Body of pancreas (tissue), 4 donors: Measurements from ENCODE around the gene ZNF423. TPM values are rescaled to one million over a fixed set of nuclear protein-coding genes. Genes with fewer than 3 reads are reported as not detected.

Source experiments
- ATAC-seq: fragments of 150-250 bp; one replicate; pipeline ENCODE4 v1.9.1; 2016
- DNase-seq, 4 donors: peaks; one replicate each; pipeline ENCODE4 v3.0.0-alpha.2; 2019
- H3K27ac ChIP-seq, 4 donors: fragments of 200-600 bp; sonication (generic); 1 replicate in 3 of 4; 2 replicates in 1 of 4; pipeline versions ENCODE4 v1.5.1 to v1.6.1; 2016 to 2019; ENCODE audit warnings: mild to moderate bottlenecking in 1 of 4, mixed read lengths in 1 of 4, moderate library complexity in 1 of 4
- H3K27me3 ChIP-seq, 2 donors: fragments of 200-600 bp; sonication (generic); one replicate each; pipeline ENCODE4 v1.6.0; 2016; ENCODE audit warnings: mild to moderate bottlenecking in 1 of 2
- H3K36me3 ChIP-seq, 2 donors: fragments of 200-600 bp; sonication (generic); replicated peaks in 1 of 2; 2 replicates each; pipeline ENCODE4 v1.5.1; 2016; ENCODE audit warnings: low read depth in 2 of 2; ENCODE audit not compliant: insufficient read depth in 1 of 2
- H3K4me1 ChIP-seq: fragments of 200-600 bp; sonication (generic); one replicate; pipeline ENCODE4 v1.6.0; 2016
- H3K4me3 ChIP-seq, 2 donors: fragments of 200-600 bp; sonication (generic); 1 replicate in 1 of 2; 2 replicates in 1 of 2; pipeline ENCODE4 v1.5.1; 2016 to 2019
- H3K9me3 ChIP-seq, 3 donors: fragments of 200-600 bp; sonication (generic); 1 replicate in 2 of 3; 2 replicates in 1 of 3; pipeline ENCODE4 v1.5.1; 2016
- POLR2A ChIP-seq, 3 donors: fragments of 450-650 bp; IDR thresholded peaks; one replicate each; pipeline ENCODE4 v1.6.1; 2016; ENCODE audit warnings: antibody characterized with exemption in 3 of 3, mild to moderate bottlenecking in 2 of 3
- WGBS, 2 donors: methylation state at CpG; one replicate each; pipeline ENCODE4 v1.1.5; 2017; 5-methylcytosine and 5-hydroxymethylcytosine counted together
- intact Hi-C: fragments of 100-400 bp; cut with DNase I; formaldehyde crosslinking; loops from one replicate; pipeline ENCODE4 v1.15.1; 2023
- total RNA-seq, 2 donors: library from RNA; depleted of rRNA; stranded (reverse); fragments of >200 nt; gene quantifications; one replicate each; pipeline ENCODE4 v1.1.0, GENCODE V29; 2016
- TF ChIP-seq, protein P1 (sequence below), 7 experiments: fragments of 450-650 bp in 4 of 7; fragments of 200-600 bp in 3 of 7; sonication (generic) in 3 of 7; IDR thresholded peaks; one replicate each; pipeline ENCODE4 v1.5.1; 2016 to 2019; ENCODE audit warnings: antibody characterized with exemption in 7 of 7

The ZNF423 gene
- total RNA-seq, 2 donors from 2014 or later: 4.2 to 9.2 TPM

DNA sequence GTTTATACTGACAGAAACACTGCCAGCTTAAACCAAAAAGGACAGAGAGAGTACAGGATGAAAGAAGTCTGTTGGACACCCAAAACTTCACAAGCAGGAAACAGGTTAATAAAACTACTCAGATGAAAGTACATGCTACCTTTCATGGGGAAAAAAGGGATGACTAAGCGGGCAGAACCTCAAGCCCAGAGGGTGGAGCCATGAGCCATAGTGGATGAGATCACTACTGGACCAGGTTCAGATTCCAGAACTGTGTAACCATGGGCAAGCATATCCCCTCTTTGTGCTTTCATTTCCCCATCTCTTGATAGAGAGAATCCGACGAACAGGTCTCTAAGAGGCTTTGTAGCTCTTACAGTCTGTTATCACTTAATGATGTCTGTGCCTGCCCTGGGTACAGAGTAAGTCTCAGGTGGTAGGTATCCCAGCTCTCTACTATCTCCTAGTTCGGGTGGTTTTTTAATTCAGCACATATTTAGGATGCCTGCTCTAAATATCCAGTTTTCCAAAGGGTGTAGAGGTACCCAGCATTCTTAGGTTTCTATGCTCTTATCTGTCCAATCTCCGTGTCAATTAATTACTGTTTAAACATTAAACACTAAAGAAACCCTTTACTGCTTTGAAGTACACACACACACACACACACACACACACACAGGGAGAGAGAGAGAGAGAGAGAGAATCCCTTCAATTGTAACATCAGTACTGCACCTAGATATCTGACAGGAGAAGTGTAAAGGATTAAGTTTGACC lies 206.7 kb downstream of the ZNF423 start:
- DNase-seq (peak in 1 of 4 donors; percentile 39), ATAC-seq (no peak)
- WGBS, 2 donors: 47 to 48% methylated on average over 5 of the region's 5 CpGs
- H3K27me3 ChIP-seq: no peaks in the 10 kb centered on the region
- no peak overlapping the region for H3K4me3 ChIP-seq
- TF ChIP-seq, protein P1, sequence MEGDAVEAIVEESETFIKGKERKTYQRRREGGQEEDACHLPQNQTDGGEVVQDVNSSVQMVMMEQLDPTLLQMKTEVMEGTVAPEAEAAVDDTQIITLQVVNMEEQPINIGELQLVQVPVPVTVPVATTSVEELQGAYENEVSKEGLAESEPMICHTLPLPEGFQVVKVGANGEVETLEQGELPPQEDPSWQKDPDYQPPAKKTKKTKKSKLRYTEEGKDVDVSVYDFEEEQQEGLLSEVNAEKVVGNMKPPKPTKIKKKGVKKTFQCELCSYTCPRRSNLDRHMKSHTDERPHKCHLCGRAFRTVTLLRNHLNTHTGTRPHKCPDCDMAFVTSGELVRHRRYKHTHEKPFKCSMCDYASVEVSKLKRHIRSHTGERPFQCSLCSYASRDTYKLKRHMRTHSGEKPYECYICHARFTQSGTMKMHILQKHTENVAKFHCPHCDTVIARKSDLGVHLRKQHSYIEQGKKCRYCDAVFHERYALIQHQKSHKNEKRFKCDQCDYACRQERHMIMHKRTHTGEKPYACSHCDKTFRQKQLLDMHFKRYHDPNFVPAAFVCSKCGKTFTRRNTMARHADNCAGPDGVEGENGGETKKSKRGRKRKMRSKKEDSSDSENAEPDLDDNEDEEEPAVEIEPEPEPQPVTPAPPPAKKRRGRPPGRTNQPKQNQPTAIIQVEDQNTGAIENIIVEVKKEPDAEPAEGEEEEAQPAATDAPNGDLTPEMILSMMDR (IDR thresholded peaks at IDR 0.05): no peak
- TF ChIP-seq POLR2A (IDR thresholded peaks at IDR 0.05): no peak
- intact Hi-C loops: no loop called here
- no peak overlapping the region for H3K27ac ChIP-seq
- no peaks in the 10 kb centered on the region for H3K36me3 ChIP-seq
- peaks cover 0 to 24% (median 0%) of the 10 kb centered on the region in 3 donors for H3K9me3 ChIP-seq
- H3K4me1 ChIP-seq: no peaks in the 10 kb centered on the region

DNA sequence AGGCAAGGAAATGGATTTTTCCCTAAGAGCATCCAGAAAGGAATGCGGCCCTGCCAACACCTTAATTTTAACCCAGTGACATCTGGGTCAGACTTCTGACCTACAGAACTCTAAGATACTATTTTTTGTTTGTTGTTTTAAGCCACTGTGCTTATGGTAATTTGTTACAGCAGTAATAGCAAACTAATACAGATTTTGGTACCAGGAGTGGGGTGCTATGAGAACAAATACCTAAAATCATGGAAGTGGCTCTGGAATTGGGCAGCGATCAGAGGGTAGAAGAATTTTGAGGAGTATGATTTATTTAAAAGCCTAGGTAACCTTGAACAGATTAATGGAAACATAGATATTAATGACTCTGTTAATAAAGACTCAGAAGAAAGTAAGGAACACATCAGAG lies 208.2 kb downstream of the ZNF423 start:
- ATAC-seq (no peak), DNase-seq (no peak)
- no peak for TF ChIP-seq POLR2A (IDR thresholded peaks at IDR 0.05)
- TF ChIP-seq, protein P1 (IDR thresholded peaks at IDR 0.05): no peak
- Histone ChIP-seq H3K36me3 (no peaks in the 10 kb centered on the region), H3K4me3 (no peak overlapping the region), H3K9me3 (peaks cover 0 to 24% (median 0%) of the 10 kb centered on the region in 3 donors), H3K27me3 (no peaks in the 10 kb centered on the region), H3K27ac (no peak overlapping the region), H3K4me1 (no peaks in the 10 kb centered on the region)
- WGBS, 2 donors: 53 to 59% methylated on average over 2 of the region's 2 CpGs
- intact Hi-C loops: no loop called here

DNA sequence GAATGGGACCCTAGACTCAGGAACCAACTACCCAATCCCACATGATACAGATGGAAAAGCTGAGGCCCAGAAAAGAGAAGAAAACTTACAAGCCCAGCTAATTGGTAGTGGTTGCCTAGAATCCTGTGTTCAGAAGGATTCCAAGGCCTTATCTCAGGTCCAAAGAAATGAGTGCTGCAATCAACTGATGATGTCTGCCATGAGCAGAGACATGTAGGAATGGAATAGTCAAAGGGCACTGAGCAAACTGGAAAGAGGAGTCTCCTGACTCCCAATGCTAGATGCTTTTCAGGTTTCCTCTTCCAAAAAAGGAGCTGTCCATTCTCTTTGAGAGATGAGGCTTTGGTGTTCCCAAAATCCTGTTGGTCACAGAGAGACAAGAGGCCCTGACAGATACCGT lies 210.6 kb downstream of the ZNF423 start:
- no peak for ATAC-seq
- Histone ChIP-seq H3K36me3 (no peaks in the 10 kb centered on the region), H3K27ac (no peak overlapping the region), H3K4me3 (no peak overlapping the region), H3K4me1 (no peaks in the 10 kb centered on the region), H3K27me3 (no peaks in the 10 kb centered on the region), H3K9me3 (peaks cover 0 to 24% (median 0%) of the 10 kb centered on the region in 3 donors)
- DNase-seq: no peak
- TF ChIP-seq, protein P1 (IDR thresholded peaks at IDR 0.05): no peak
- TF ChIP-seq POLR2A (IDR thresholded peaks at IDR 0.05): no peak
- WGBS, 2 donors: 100% methylated on average over 1 of the region's 1 CpG
- intact Hi-C loops: no loop called here

DNA sequence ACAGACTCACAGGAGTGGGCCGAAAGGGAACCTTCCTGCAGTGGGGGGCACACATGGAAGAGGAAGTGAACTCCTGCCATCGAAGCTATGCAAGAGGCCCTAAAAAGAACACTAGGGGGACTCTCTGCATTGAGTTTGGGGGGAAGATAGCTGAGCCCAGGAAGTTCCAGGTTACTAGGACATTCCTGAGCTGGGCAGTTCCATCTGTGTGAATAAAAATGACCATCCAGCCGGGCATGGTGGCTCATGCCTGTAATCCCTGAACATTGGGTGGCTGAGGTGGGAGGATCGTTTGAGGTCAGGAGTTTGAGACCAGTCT lies 211.8 kb downstream of the ZNF423 start:
- intact Hi-C loops: no loop called here
- Histone ChIP-seq H3K4me1 (no peaks in the 10 kb centered on the region), H3K4me3 (no peak overlapping the region), H3K36me3 (no peaks in the 10 kb centered on the region), H3K9me3 (peaks cover 0 to 24% (median 0%) of the 10 kb centered on the region in 3 donors), H3K27ac (no peak overlapping the region), H3K27me3 (no peaks in the 10 kb centered on the region)
- no peak for DNase-seq
- no peak for TF ChIP-seq POLR2A (IDR thresholded peaks at IDR 0.05)
- TF ChIP-seq, protein P1 (IDR thresholded peaks at IDR 0.05): no peak
- WGBS, 2 donors: 62 to 68% methylated on average over 4 of the region's 4 CpGs
- no peak for ATAC-seq
